Neural cell (in vitro differentiated cells): ENCODE measurements around the gene CASKIN2. TPM values are rescaled to one million over a fixed set of nuclear protein-coding genes. Genes with fewer than 3 reads are reported as not detected.

Source experiments
- H2AFZ ChIP-seq: fragments of 200-600, 300-800 bp; sonication (generic), shearing (Covaris generic); 2 replicates; pipeline ENCODE4 v1.6.0; 2014; ENCODE audit warnings: low read depth, mild to moderate bottlenecking, antibody characterized with exemption, low read length, moderate library complexity
- H3F3A ChIP-seq: fragments of 200-600 bp; shearing (Covaris generic); 2 replicates; pipeline ENCODE4 v1.6.1; 2016; ENCODE audit warnings: mild to moderate bottlenecking, moderate library complexity, mixed read lengths, antibody characterized with exemption, low read length; ENCODE audit not compliant: insufficient read depth, poor library complexity, severe bottlenecking
- H3K27ac ChIP-seq: fragments of 200-600, 300-800 bp; sonication (generic), shearing (Covaris generic); 2 replicates; pipeline ENCODE4 v1.5.1; 2014; ENCODE audit warnings: mild to moderate bottlenecking, low read length, moderate library complexity
- H3K27me3 ChIP-seq: fragments of 300-800, 200-600 bp; sonication (generic), shearing (Covaris generic); 2 replicates; pipeline ENCODE4 v1.6.0; 2014; ENCODE audit warnings: mild to moderate bottlenecking, low read depth, low read length, moderate library complexity; ENCODE audit not compliant: insufficient read depth
- H3K36me3 ChIP-seq: fragments of 300-800, 200-600 bp; sonication (generic), shearing (Covaris generic); 2 replicates; pipeline ENCODE4 v1.5.1; 2014; ENCODE audit warnings: mild to moderate bottlenecking, antibody characterized with exemption, low read length, moderate library complexity; ENCODE audit not compliant: insufficient read depth
- H3K4me2 ChIP-seq: fragments of 300-800, 200-600 bp; sonication (generic), shearing (Covaris generic); 2 replicates; pipeline ENCODE4 v1.6.0; 2014; ENCODE audit warnings: mild to moderate bottlenecking, low read length
- H3K4me3 ChIP-seq: fragments of 300-800, 200-600 bp; sonication (generic), shearing (Covaris generic); 2 replicates; pipeline ENCODE4 v1.5.1; 2014; ENCODE audit warnings: mild to moderate bottlenecking, low read length, moderate library complexity
- H3K79me2 ChIP-seq: fragments of 200-600 bp; shearing (Covaris generic); replicated peaks from 2 replicates; pipeline ENCODE4 v1.6.0; 2014; ENCODE audit warnings: mild to moderate bottlenecking, low read length, moderate library complexity; ENCODE audit not compliant: insufficient read depth
- H3K9ac ChIP-seq: fragments of 300-800, 200-600 bp; sonication (generic), shearing (Covaris generic); 2 replicates; pipeline ENCODE4 v1.6.1; 2016; ENCODE audit warnings: mild to moderate bottlenecking, low read length, mixed read lengths
- H3K9me2 ChIP-seq: fragments of 200-600 bp; shearing (Covaris generic); 2 replicates; pipeline ENCODE4 v1.6.1; 2016; ENCODE audit warnings: mild to moderate bottlenecking, low read length, mixed read lengths; ENCODE audit not compliant: insufficient read depth
- H3K9me3 ChIP-seq: fragments of 200-600, 300-800 bp; sonication (generic), shearing (Covaris generic); 2 replicates; pipeline ENCODE4 v1.6.1; 2016; ENCODE audit warnings: mild to moderate bottlenecking, mixed run types, low read length, moderate library complexity, mixed read lengths
- H4K20me1 ChIP-seq: fragments of 200-600 bp; shearing (Covaris generic); 2 replicates; pipeline ENCODE4 v1.6.1; 2016; ENCODE audit warnings: mild to moderate bottlenecking, mixed run types; ENCODE audit not compliant: insufficient read depth
- CTCF ChIP-seq: fragments of 450-650 bp; IDR thresholded peaks from 2 replicates; pipeline ENCODE4 v1.5.1; 2014; ENCODE audit warnings: antibody characterized with exemption, mild to moderate bottlenecking, moderate library complexity; ENCODE audit not compliant: poor library complexity, severe bottlenecking
- EP300 ChIP-seq: fragments of 450-650 bp; conservative IDR thresholded peaks from 2 replicates; pipeline ENCODE4 v1.6.1; 2014; ENCODE audit warnings: antibody characterized with exemption, mild to moderate bottlenecking, moderate library complexity; ENCODE audit not compliant: poor library complexity, severe bottlenecking
- EZH2 ChIP-seq: fragments of 200-600, 300-800 bp; shearing (Covaris generic), sonication (generic); IDR thresholded peaks from 2 replicates; pipeline ENCODE4 v1.6.1; 2014; ENCODE audit warnings: antibody characterized with exemption, low read length, borderline replicate concordance, mild to moderate bottlenecking; ENCODE audit not compliant: insufficient read depth, poor library complexity, severe bottlenecking
- MXI1 ChIP-seq: fragments of 450-650 bp; conservative IDR thresholded peaks from 2 replicates; pipeline ENCODE4 v1.6.1; 2014; ENCODE audit warnings: antibody characterized with exemption, mild to moderate bottlenecking; ENCODE audit not compliant: poor library complexity, severe bottlenecking
- POLR2AphosphoS5 ChIP-seq: IDR thresholded peaks from 2 replicates; pipeline ENCODE4 v1.6.1; 2012
- RAD21 ChIP-seq: fragments of 450-650 bp; conservative IDR thresholded peaks from 2 replicates; pipeline ENCODE4 v1.6.1; 2014; ENCODE audit warnings: antibody characterized with exemption, mild to moderate bottlenecking, moderate library complexity
- REST ChIP-seq: IDR thresholded peaks from 2 replicates; pipeline ENCODE4 v1.6.1; 2012; ENCODE audit warnings: borderline replicate concordance
- SMC3 ChIP-seq: fragments of 450-650 bp; conservative IDR thresholded peaks from 2 replicates; pipeline ENCODE4 v1.6.1; 2014; ENCODE audit warnings: antibody characterized with exemption, mild to moderate bottlenecking, moderate library complexity; ENCODE audit not compliant: poor library complexity
- TAF1 ChIP-seq: IDR thresholded peaks from 2 replicates; pipeline ENCODE4 v1.6.1; 2012; ENCODE audit warnings: low read depth
- polyA plus RNA-seq: library from polyadenylated mRNA; depleted of rRNA; stranded (reverse); fragments of >200 nt; gene quantifications from 2 replicates; pipeline ENCODE4 v1.2.3, GENCODE V29; 2014

The CASKIN2 gene
- polyA plus RNA-seq, 1 donor from 2014 or later, result 2.8 TPM

GRCh38 chr17:75542728-75543336, 27.5 kb upstream of the CASKIN2 start:
- no peaks in the 10 kb centered on the region for H4K20me1 ChIP-seq
- no peak overlapping the region for H3K4me2 ChIP-seq
- H3K27ac ChIP-seq, result no peak overlapping the region
- H3K27me3 ChIP-seq, result no peaks in the 10 kb centered on the region
- H3K9me3 ChIP-seq, result no peaks in the 10 kb centered on the region
- no peaks in the 10 kb centered on the region for H3K9me2 ChIP-seq
- no peaks in the 10 kb centered on the region for H3K79me2 ChIP-seq
- no peaks in the 10 kb centered on the region for H3K36me3 ChIP-seq
- no peaks in the 10 kb centered on the region for H3F3A ChIP-seq
- H3K9ac ChIP-seq, result no peak overlapping the region
- TF ChIP-seq EP300, result no peak
- no peak for TF ChIP-seq SMC3
- no peak for TF ChIP-seq CTCF
- no peak for TF ChIP-seq POLR2AphosphoS5
- TF ChIP-seq MXI1, result no peak
- no peak for TF ChIP-seq EZH2
- TF ChIP-seq RAD21, result no peak
- TF ChIP-seq REST, result no peak
- no peak for TF ChIP-seq TAF1
- H2AFZ ChIP-seq, result no peak overlapping the region
- H3K4me3 ChIP-seq, result no peak overlapping the region

GRCh38 chr17:75542229-75542628, 26.9 kb upstream of the CASKIN2 start:
- no peaks in the 10 kb centered on the region for H3K79me2 ChIP-seq
- no peaks in the 10 kb centered on the region for H3K9me3 ChIP-seq
- no peaks in the 10 kb centered on the region for H3F3A ChIP-seq
- H3K9ac ChIP-seq, result no peak overlapping the region
- H3K36me3 ChIP-seq, result no peaks in the 10 kb centered on the region
- TF ChIP-seq RAD21, result no peak
- no peak for TF ChIP-seq POLR2AphosphoS5
- TF ChIP-seq EZH2, result no peak
- no peak for TF ChIP-seq MXI1
- no peak for TF ChIP-seq CTCF
- TF ChIP-seq REST, result no peak
- TF ChIP-seq TAF1, result no peak
- no peaks in the 10 kb centered on the region for H4K20me1 ChIP-seq
- no peaks in the 10 kb centered on the region for H3K27me3 ChIP-seq
- no peak overlapping the region for H3K27ac ChIP-seq
- H3K4me3 ChIP-seq, result no peak overlapping the region
- no peaks in the 10 kb centered on the region for H3K9me2 ChIP-seq
- H3K4me2 ChIP-seq, result no peak overlapping the region
- no peak overlapping the region for H2AFZ ChIP-seq
